Right lobe of liver (tissue), 6 donors: ENCODE results near the gene OSBPL5. TPM values are rescaled to one million over a fixed set of nuclear protein-coding genes. Genes with fewer than 3 reads are reported as not detected.

Experiments used
- ATAC-seq, 4 donors: fragments of 200-7000 bp; cut with Tn5 transposase; one replicate each; pipeline ENCODE4 v1.9.1; 2020; ENCODE audit warnings: mild to moderate bottlenecking in 4 of 4, moderate library complexity in 4 of 4
- DNase-seq, 3 donors: peaks; one replicate each; pipeline ENCODE4 v3.0.0-alpha.2; 2020
- H3K27ac ChIP-seq, 3 donors: fragments of 200-600 bp; one replicate each; pipeline ENCODE4 v1.8.0; 2022
- H3K27me3 ChIP-seq, 2 donors: fragments of 200-600 bp; one replicate each; pipeline ENCODE4 v1.8.0; 2022
- H3K36me3 ChIP-seq, 4 donors: fragments of 200-600 bp; sonication (generic) in 1 of 4; one replicate each; pipeline versions ENCODE4 v1.5.1 to v1.8.0; 2017 to 2022; ENCODE audit warnings: control low read depth in 1 of 4
- H3K4me1 ChIP-seq, 4 donors: fragments of 200-600 bp; sonication (generic) in 1 of 4; one replicate each; pipeline versions ENCODE4 v1.5.1 to v1.8.0; 2017 to 2022; ENCODE audit warnings: control low read depth in 1 of 4
- H3K4me3 ChIP-seq, 3 donors: fragments of 200-600 bp; one replicate each; pipeline ENCODE4 v1.8.0; 2022
- H3K9me3 ChIP-seq, 4 donors: fragments of 200-600 bp; sonication (generic) in 1 of 4; one replicate each; pipeline versions ENCODE4 v1.5.1 to v1.8.0; 2017 to 2022; ENCODE audit warnings: control low read depth in 1 of 4
- CTCF ChIP-seq, 4 donors: fragments of 200-600 bp in 3 of 4; fragments of 450-650 bp in 1 of 4; IDR thresholded peaks; one replicate each; pipeline versions ENCODE4 v1.5.1 to v1.8.0; 2016 to 2022; ENCODE audit warnings: antibody characterized with exemption in 4 of 4, mild to moderate bottlenecking in 2 of 4
- POLR2A ChIP-seq: fragments of 450-650 bp; IDR thresholded peaks from one replicate; pipeline ENCODE4 v1.6.1; 2017; ENCODE audit warnings: antibody characterized with exemption, mild to moderate bottlenecking
- WGBS: methylation state at CpG from one replicate; pipeline ENCODE4 v1.1.6; 2018; ENCODE audit warnings: low coverage, low lambda C conversion rate; ENCODE audit not compliant: insufficient coverage; ENCODE audit errors: missing lambda C conversion rate; 5-methylcytosine and 5-hydroxymethylcytosine counted together
- intact Hi-C, 2 donors: fragments of 100-400 bp; cut with DNase I; formaldehyde crosslinking; loops; one replicate each; pipeline versions ENCODE4 v1.11.2 to v1.14.1; 2022
- total RNA-seq, 6 experiments: library from RNA; depleted of rRNA in 2 of 6; stranded (reverse); fragments of >200 nt in 2 of 6; fragmentation: NEBNext Ultra II Directional in 3 of 6; extraction: Animal tissue kit (Norgen Biotek cat#: 25700) in 3 of 6; gene quantifications; one replicate each; pipeline versions ENCODE4 v1.1.0 to v1.2.4, GENCODE V29; 2016 to 2023
- donor health status: DM: no; HTN: yes; CAD: no.
- donor health status: DM: no; HTN: no; CAD: no.
- donor health status: DM: no; HTN: no; CAD: no.
- donor health status: DM: no; HTN: yes; CAD: no.
- donor health status: DM: no; HTN: yes; CAD: no.

The OSBPL5 gene
- total RNA-seq, 6 experiments from 2014 or later, result 2.2 to 6.3 (median 3.4) TPM

DNA sequence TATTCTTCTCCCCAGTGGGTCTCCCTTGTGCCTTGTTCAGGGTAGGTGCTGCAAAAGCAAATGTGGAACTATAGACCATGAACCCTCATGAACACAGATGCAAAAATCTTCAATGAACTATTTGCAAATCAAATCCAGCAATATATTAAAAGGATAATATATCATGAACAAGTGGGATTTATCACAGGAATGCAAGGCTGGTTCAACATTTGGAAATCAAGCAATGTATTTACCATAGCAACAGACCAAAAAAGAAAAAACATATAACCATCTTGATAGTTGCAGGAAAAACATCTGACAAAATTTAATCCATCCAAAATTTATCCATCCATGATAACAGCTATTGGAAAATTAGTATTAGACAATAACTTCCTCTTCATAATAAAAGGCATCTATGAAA is 11.4 kb upstream of the OSBPL5 start:
- Histone ChIP-seq H3K9me3 (peaks cover 0 to 7% (median 0%) of the 10 kb centered on the region in 4 donors), H3K27ac (no peak overlapping the region), H3K4me3 (no peak overlapping the region), H3K27me3 (no peaks in the 10 kb centered on the region), H3K4me1 (no peaks in the 10 kb centered on the region), H3K36me3 (no peaks in the 10 kb centered on the region)
- no peak for ATAC-seq
- DNase-seq, result no peak
- intact Hi-C loops, result no loop called here
- no peak for TF ChIP-seq POLR2A
- TF ChIP-seq CTCF (IDR thresholded peaks at IDR 0.05), result no peak

GRCh38 chr11:3175194-3175593 is 10.1 kb upstream of the OSBPL5 start:
- TF ChIP-seq POLR2A (no peak), CTCF (IDR thresholded peaks at IDR 0.05) (no peak)

GRCh38 chr11:3174387-3174786 is 9.3 kb upstream of the OSBPL5 start:
- no peaks in the 10 kb centered on the region for H3K27me3 ChIP-seq
- no peak overlapping the region for H3K27ac ChIP-seq
- H3K4me1 ChIP-seq, result no peaks in the 10 kb centered on the region
- no peak overlapping the region for H3K4me3 ChIP-seq
- ATAC-seq (no peak), DNase-seq (no peak)
- intact Hi-C loops, result no loop called here
- 78% methylated on average over 3 of the region's 3 CpGs for WGBS
- no peak for TF ChIP-seq CTCF (IDR thresholded peaks at IDR 0.05)
- TF ChIP-seq POLR2A, result no peak
- H3K9me3 ChIP-seq, result peaks cover 0 to 7% (median 0%) of the 10 kb centered on the region in 4 donors
- no peaks in the 10 kb centered on the region for H3K36me3 ChIP-seq

More at GRCh38 chr11:3175194-3175593, 10.1 kb upstream of the OSBPL5 start:
- H3K4me3 ChIP-seq, result no peak overlapping the region
- no peak for DNase-seq
- H3K9me3 ChIP-seq, result peaks cover 0 to 7% (median 0%) of the 10 kb centered on the region in 4 donors
- no peaks in the 10 kb centered on the region for H3K4me1 ChIP-seq
- H3K27me3 ChIP-seq, result no peaks in the 10 kb centered on the region
- intact Hi-C loops, result no loop called here
- no peak for ATAC-seq
- H3K36me3 ChIP-seq, result no peaks in the 10 kb centered on the region
- no peak overlapping the region for H3K27ac ChIP-seq

DNA sequence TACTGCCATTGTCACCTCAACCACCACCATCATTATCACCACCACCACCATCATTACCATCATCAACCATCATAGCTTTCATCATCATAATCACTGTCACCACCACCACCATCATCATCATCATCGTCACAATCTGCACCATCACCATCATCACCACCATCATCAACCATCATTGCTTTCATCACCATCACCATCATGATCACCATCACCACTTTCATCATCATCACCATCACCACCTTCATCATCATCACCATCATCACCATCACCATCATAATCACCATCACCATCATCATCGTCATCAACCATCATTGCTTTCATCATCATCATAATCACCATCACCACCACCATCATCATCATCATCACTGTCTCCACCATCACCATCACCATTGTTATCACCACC is 8.7 kb upstream of the OSBPL5 start:
- intact Hi-C loops, result no loop called here
- H3K27ac ChIP-seq, result no peak overlapping the region
- no peaks in the 10 kb centered on the region for H3K36me3 ChIP-seq
- DNase-seq (no peak), ATAC-seq (no peak)
- WGBS, result 65% methylated on average over 2 of the region's 2 CpGs
- H3K4me3 ChIP-seq, result no peak overlapping the region
- H3K4me1 ChIP-seq, result no peaks in the 10 kb centered on the region
- no peaks in the 10 kb centered on the region for H3K27me3 ChIP-seq
- TF ChIP-seq POLR2A (no peak), CTCF (IDR thresholded peaks at IDR 0.05) (no peak)
- H3K9me3 ChIP-seq, result peaks cover 0 to 7% (median 0%) of the 10 kb centered on the region in 4 donors

DNA sequence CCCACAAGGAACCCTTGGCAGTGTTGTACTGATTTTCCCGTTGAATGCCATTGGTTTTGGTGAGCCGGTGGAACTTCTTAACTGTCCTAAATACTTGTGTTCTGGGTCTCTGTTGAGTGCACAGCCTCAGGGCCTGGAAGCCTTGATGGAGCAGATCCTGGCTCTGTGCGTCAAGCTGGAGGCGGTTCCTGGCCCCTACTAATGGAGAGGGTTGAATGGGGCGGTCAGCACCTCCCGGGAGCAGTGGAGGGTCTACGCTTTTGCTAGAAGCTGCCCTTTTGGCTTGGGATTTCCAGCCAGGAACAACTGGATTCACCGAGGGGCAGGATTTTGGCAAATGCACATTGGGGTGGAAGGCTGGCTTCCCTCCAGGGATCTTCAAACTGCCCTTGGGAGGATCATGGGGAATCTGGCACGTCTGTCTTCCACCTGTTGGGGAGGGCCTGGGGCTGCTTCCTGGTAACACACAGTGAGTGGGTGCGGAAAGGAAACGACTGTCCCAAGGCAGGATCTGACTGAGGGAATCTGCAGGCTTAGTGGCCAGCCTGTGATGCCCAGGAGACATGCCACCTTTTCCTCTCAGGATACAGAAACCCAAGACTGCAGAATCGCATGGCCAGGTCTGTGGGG is 6.9 kb upstream of the OSBPL5 start:
- H3K4me3 ChIP-seq, result no peak overlapping the region
- H3K36me3 ChIP-seq, result no peaks in the 10 kb centered on the region
- intact Hi-C loops, result no loop called here
- H3K27me3 ChIP-seq, result no peaks in the 10 kb centered on the region
- TF ChIP-seq CTCF (IDR thresholded peaks at IDR 0.05), result no peak
- TF ChIP-seq POLR2A, result no peak
- DNase-seq, result peak in 1 of 3 donors; percentile 29
- no peak overlapping the region for H3K27ac ChIP-seq
- WGBS, result 46% methylated on average over 3 of the region's 12 CpGs
- H3K9me3 ChIP-seq, result peaks cover 0 to 7% (median 0%) of the 10 kb centered on the region in 4 donors
- ATAC-seq, result no peak
- H3K4me1 ChIP-seq, result no peaks in the 10 kb centered on the region
